ENCODE data around the gene GALNT11.
"Not testable (repeated sequence)": the region's sequence is repeated elsewhere in the genome, so short reads cannot be mapped to it uniquely, and the experiment has no call there.

The GALNT11 gene

GRCh38 chr7:152027491-152028365 is 2.3 kb downstream of the GALNT11 start:
- not testable (repeated sequence) for DNase-seq

- peak; percentile 78 for DNase-seq
These were observed 4.6 kb downstream of the GALNT11 start for GRCh38 chr7:152030059-152030458.

DNA sequence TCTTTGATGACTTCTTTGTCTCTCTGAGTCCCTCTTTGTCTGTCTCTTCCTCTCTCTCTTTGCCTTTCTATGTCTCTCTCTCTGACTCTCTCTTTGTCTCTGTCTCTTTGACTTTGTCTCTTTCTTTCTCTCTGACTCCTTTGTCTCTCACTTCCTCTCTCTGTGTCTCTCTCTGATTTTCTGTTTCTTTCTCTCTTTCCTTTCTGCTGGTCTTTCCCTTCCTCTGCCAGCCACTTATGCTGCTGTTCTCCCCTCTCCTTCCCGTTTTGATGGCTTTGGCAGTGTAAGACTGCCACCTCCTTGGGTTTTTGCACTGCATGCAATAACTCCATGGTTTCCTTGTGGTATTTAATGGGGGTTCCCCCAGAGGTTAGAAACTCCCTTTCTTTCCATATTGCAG is 5.2 kb downstream of the GALNT11 start:
- not testable (repeated sequence) for DNase-seq

- no peak for DNase-seq
These were observed 10.3 kb downstream of the GALNT11 start for GRCh38 chr7:152035817-152036216.

DNA sequence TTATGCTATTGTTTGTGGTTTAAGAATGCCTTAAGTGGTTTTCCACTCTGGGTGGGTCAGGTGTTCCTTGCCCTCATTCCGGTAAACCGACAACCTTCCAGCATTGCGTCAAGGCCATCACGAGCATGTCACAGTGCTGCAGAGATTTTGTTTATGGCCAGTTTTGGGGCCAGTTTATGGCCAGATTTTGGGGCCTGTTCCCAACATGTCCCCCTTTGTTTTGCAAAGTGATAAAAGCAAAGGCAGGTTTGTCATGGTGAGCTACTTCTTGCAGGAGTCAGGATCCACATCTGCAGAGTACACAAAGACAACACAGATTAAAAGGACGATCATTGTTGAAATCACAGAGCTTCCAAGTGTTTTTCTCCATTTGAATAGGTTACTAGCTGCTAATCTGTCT is 12.9 kb downstream of the GALNT11 start:
- DNase-seq: not testable (repeated sequence)

DNA sequence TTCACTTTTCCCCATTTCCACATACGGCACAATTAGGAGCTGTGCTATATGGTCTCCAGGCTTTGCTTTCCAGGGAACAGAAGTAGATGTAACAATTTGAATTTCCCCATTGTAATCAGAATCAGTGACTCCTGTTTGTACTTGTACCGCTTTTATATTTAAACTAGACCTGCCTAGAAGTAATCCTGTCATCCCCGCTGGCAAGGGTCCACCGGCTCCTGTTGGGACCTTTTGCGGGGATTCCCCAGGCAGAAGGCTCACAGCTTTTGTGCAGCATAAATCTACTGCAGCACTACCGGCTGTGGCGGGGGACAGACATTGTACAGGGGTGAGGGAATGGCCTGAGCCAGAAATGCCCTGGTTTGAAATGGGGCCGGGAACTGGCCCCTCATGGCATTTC is 17.6 kb downstream of the GALNT11 start:
- not testable (repeated sequence) for DNase-seq

- DNase-seq: not testable (repeated sequence)
These were observed 19.4 kb downstream of the GALNT11 start for GRCh38 chr7:152044909-152045308.

DNA sequence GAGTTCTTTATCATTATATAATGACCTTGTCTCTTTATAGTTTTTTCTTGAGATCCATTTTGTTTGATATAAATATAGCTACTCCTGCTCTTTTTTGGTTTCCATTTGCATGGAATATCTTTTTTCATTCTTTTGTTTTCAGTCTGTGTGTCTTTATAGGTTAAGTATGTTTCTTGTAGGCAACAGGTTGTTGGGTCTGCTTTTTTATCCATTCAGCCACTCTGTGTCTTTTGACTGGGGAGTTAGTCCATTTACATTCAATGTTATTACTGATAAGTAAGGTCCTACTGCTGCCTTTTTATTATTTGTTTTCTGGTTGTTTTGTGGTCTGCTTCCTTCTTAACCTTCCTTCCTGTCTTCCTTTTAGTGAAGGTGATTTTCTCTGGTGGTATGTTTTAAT is 21.1 kb downstream of the GALNT11 start:
- DNase-seq: no peak

DNA sequence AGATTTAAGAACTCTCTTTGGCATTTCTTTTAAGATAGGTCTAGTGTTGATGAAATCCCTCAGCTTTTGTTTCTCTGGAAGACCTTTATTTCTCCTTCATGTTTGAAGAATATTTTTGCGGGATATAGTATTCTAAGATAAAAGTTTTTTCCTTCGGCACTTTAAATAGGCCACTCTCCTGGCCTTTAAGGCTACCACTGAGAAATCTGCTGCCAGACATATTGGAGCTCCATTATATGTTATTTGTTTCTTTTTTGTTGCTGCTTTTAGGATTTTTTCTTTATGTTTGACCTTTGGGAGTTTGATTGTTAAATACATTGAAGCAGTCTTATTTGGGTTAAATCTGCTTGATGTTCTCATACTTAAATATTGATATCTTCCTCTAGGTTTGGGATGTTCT is 22.6 kb downstream of the GALNT11 start:
- no peak for DNase-seq

DNA sequence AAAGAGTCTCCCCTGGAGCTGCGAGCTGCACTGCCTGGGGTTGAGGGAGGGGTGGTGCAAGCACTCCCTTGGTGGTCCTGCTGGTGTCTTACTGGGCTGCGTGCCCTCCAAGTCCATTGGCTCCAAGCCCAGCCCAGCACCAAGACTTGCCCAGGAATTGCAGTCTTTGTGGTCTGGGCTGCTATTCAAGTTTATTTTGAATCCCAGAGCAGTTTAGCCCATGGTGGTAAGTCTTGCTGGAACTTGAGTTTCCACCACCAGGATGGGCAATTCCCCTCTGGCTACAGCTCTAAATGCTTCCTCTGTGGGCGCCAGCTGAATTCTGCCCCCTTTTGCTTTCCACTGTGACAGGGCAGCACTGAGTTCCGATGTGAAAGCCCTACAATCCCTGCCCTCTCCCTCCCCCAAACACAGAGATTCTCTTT is 25.1 kb downstream of the GALNT11 start:
- no peak for DNase-seq

DNA sequence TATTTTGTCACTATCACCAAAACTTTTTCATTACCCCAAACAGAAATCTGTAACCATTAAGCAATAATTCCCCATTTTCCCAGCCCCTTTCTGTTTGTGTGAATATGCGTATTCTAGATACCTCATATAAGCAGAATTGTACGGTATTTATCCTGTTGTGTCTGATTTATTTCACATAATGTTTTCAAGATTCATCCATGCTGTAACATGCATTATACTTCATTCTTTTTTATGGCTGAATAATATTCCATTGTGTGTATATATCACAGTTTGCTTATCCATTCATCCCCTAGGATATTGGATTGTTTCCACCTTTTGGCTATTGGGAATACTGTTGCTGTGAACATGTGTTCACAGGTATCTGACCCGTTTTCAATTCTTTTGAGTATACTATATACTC is 26.5 kb downstream of the GALNT11 start:
- DNase-seq: no peak

DNA sequence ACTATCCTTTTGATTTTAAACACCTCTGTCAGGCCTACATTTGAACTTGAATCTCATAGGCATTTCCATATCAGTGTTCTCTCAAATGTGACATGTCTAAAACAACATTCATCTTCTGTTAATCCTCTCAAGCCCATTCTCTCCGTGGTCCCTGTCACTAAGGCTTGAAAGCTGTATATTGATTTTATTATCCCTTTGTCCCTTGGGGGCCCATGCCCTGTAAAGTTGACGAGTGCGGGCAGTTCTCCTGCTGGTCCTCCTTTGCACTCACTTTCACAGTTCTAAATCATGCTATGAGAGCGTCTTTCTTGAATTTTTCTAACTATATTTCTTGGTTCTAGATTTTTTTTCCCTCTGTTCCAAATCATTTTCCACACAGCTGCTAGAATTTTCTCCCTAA is 27.3 kb downstream of the GALNT11 start:
- DNase-seq: no peak

DNA sequence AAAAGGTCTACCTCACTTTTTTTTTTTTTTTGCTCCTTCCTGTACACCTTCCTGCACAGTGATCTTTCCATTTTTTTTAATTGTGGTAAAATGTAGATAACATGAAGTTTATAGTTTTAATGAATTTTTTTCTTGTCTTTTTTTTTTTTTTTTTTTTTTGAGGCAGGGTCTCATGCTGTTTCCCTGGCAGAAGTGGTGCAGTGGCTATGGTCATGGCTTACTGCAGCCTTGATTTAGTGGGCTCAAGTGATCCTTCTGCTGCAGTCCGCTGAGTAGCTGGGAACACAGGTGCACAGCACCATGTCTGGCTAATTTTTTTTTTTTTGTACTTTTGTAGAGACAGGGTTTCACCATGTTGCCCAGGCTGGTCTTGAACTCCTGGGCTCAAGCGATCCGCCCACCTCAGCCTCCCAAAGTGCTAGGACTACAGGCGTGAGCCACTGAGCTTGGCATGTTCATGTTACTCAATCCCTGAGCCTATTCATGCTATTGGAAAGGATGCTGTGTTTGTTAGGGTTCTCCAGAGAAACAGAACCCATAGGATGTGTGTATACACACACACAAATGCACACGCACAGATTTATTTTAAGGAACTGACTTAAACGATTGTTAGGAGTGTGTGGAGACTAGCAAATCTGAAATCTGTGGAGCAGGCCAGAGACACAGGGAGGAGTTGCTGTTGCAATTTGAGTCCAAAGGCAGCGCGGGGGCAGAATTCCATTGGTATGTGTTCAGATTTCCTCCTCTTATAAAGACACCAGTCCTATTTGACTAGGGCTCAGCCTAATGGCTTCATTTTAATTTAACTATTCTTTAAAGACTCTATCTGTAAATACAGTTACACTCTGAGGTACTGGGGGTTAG is 29.1 kb downstream of the GALNT11 start:
- DNase-seq: peak; percentile 56

GRCh38 chr7:152056621-152057274 is 31.3 kb downstream of the GALNT11 start:
- no peak for DNase-seq

GRCh38 chr7:152059311-152059710 is 33.8 kb downstream of the GALNT11 start:
- DNase-seq: no peak

DNA sequence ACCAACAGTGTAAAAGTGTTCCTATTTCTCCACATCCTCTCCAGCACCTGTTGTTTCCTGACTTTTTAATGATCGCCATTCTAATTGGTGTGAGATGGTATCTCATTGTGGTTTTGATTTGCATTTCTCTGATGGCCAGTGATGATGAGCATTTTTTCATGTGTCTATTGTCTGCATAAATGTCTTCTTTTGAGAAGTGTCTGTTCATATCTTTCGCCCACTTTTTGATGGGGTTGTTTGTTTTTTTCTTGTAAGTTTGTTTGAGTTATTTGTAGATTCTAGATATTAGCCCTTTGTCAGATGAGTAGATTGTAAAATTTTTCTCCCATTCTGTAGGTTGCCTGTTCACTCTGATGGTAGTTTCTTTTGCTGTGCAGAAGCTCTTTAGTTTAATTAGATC is 35.6 kb downstream of the GALNT11 start:
- not testable (repeated sequence) for DNase-seq

DNA sequence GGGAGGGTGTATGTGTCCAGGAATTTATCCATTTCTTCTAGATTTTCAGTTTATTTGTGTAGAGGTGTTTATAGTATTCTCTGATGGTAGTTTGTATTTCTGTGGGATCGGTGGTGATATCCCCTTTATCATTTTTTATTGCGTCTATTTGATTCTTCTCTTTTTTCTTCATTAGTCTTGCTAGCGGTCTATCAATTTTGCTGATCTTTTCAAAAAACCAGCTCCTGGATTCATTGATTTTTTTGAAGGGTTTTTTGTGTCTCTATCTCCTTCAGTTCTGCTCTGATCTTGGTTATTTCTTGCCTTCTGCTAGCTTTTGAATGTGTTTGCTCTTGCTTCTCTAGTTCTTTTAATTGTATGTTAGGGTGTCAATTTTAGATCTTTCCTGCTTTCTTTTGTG is 37.7 kb downstream of the GALNT11 start:
- not testable (repeated sequence) for DNase-seq

- not testable (repeated sequence) for DNase-seq
These were observed 38.3 kb downstream of the GALNT11 start for GRCh38 chr7:152063821-152064220.

GRCh38 chr7:152065800-152066344 is 40.4 kb downstream of the GALNT11 start:
- DNase-seq: not testable (repeated sequence)

DNA sequence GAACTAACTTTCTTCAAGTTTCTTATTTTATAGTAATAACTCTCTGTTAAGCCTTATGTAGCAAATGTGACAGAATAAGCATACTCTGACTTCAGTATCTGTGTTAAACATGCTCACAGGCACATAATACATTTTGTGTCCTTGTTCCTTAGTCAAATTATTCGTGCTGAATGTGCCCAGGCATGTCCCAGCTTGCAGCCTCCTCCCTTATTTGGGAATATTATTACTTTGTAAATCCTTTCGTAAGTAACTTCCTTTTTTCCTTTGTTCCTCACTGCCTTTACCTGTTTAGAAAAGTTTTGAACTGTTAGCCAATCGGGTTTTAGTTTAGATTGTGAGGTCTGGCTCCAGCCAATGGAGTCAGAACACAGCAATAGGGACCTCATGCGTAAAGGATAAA is 46.9 kb downstream of the GALNT11 start:
- DNase-seq: no peak

DNA sequence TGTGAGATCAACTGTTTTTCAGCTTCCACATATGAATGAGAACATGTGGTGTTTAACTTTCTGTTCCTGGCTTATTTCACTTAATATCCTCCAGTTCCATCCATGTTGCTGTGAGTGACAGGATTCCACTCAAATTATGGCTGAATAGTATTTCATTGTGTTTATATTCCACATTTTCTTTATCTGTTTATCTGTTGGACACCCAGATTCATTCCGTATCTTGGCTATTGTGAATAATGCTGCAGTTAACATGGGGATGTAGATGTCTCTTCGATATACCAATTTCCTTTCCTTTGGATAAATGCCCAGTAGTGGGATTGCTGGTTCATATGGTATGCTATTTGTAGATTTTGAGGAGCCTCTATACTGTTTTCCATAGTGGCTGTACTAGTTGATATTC is 47.9 kb downstream of the GALNT11 start:
- DNase-seq: no peak

DNA sequence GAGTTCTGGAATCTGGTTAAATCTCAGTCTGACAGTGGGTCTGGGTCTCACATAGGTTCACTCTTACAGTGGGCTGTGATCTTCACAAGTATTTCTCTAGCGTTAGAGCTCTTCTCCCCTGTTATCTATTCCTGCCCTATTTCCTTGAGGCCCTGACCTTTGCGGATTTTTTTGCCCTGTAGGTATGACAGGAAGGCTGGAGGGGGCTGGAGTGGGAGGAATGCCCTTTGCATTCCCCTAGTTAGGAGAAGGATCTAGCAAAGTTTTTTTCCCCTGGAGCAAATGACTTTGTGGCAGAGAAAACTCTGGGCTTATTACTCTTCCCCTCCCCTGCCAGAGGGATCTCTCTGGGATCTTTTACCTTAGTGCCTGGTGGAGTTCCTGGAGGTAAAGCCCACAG is 49.2 kb downstream of the GALNT11 start:
- peak; percentile 86 for DNase-seq

DNA sequence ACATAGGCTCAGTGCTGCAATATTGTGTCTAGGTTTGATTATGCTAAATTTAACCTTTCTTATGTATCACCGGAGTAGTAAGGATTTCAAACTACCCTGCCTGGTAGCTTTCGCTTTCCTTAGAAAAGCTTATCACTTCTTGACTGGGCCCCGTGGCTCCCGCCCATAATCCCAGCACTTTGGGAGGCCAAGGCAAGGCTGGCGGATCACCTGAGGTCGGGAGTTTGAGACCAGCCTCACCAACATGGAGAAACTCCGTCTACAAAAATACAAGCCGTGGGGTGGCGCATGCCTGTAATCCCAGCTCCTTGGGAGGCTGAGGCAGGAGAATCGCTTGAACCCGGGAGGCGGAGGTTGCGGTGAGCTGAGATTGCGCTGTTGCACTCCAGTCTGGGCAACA is 49.9 kb downstream of the GALNT11 start:
- not testable (repeated sequence) for DNase-seq

Measured in islet precursor cell (in vitro differentiated cells).